Right ventricle myocardium inferior (tissue), 1 donor: ENCODE data around the gene TBC1D9B. TPM values are rescaled to one million over a fixed set of nuclear protein-coding genes. Genes with fewer than 3 reads are reported as not detected.

Experiments used
- ATAC-seq: fragments of 200-7000 bp; cut with Tn5 transposase; one replicate; pipeline ENCODE4 v1.9.1; 2020; ENCODE audit warnings: mild to moderate bottlenecking, moderate library complexity
- DNase-seq: peaks from one replicate; pipeline ENCODE4 v3.0.0; 2021; ENCODE audit errors: missing footprints
- intact Hi-C: fragments of 100-400 bp; cut with DNase I; formaldehyde crosslinking; loops from one replicate; pipeline ENCODE4 v1.11.0; 2022
- long read RNA-seq: library from polyadenylated mRNA; unstranded; transcript quantifications from one replicate; pipeline ENCODE4 v2.0.0, GENCODE V29; 2021
- total RNA-seq: library from RNA; stranded (reverse); fragmentation: NEBNext Ultra II Directional; extraction: Animal tissue kit (Norgen Biotek cat#: 25700); gene quantifications from one replicate; pipeline ENCODE4 v1.2.1, GENCODE V29; 2021
- donor health status: DM: no; HTN: yes; CAD: no; lungs with severe emphysema.

The TBC1D9B gene
- 37.1 TPM for total RNA-seq
- long read RNA-seq, full-length matches to known transcripts, result 43 of 77 reads
- long read RNA-seq, partial matches to known transcripts, result 25 of 77 reads
- long read RNA-seq, other reads (novel, unspliced or antisense), result 9 of 77 reads

- intact Hi-C loops, result loop anchor here (1.0 to 5.0 kb wide), 4 partner anchors 49 to 165 kb away; partner anchors contain the start of genes MGAT4B, MRNIP and RNF130
- peak; percentile 90 for DNase-seq
- ATAC-seq, result peak; percentile 90
Measured at GRCh38 chr5:179907556-179908324, at the start of gene TBC1D9B. Gene TBC1D9B, minus strand, starts transcription at chr5:179907897. Its CDS starts 76 bp downstream, at chr5:179907821.

- DNase-seq, result no peak
- no peak for ATAC-seq
- intact Hi-C loops, result no loop called here
Measured at GRCh38 chr5:179955630-179956029, 47.9 kb upstream of the TBC1D9B start.

- no peak for DNase-seq
- intact Hi-C loops, result no loop called here
- ATAC-seq, result no peak
Measured at GRCh38 chr5:179955062-179955461, 47.4 kb upstream of the TBC1D9B start.

- DNase-seq (no peak), ATAC-seq (no peak)
- intact Hi-C loops, result no loop called here
Measured at GRCh38 chr5:179954434-179954833, 46.7 kb upstream of the TBC1D9B start.

- ATAC-seq, result no peak
- intact Hi-C loops, result no loop called here
- no peak for DNase-seq
Measured at GRCh38 chr5:179953987-179954386, 46.3 kb upstream of the TBC1D9B start.

- no peak for ATAC-seq
- intact Hi-C loops, result no loop called here
- DNase-seq, result no peak
Measured at GRCh38 chr5:179936976-179937681, 29.4 kb upstream of the TBC1D9B start.

GRCh38 chr5:179930788-179931473, 23.2 kb upstream of the TBC1D9B start:
- ATAC-seq, result no peak
- intact Hi-C loops, result no loop called here
- no peak for DNase-seq

- intact Hi-C loops, result no loop called here
- DNase-seq (no peak), ATAC-seq (no peak)
Measured at GRCh38 chr5:179927824-179928223, 20.1 kb upstream of the TBC1D9B start.

- intact Hi-C loops, result no loop called here
- ATAC-seq (no peak), DNase-seq (no peak)
Measured at GRCh38 chr5:179926657-179927056, 19.0 kb upstream of the TBC1D9B start.

- ATAC-seq, result no peak
- intact Hi-C loops, result no loop called here
- no peak for DNase-seq
Measured at GRCh38 chr5:179923436-179923835, 15.7 kb upstream of the TBC1D9B start.

GRCh38 chr5:179920175-179920574, 12.5 kb upstream of the TBC1D9B start:
- DNase-seq (no peak), ATAC-seq (no peak)
- intact Hi-C loops, result no loop called here

GRCh38 chr5:179919487-179920060, 11.9 kb upstream of the TBC1D9B start:
- no peak for DNase-seq
- intact Hi-C loops, result no loop called here
- no peak for ATAC-seq

GRCh38 chr5:179918742-179919486, 11.2 kb upstream of the TBC1D9B start:
- no peak for DNase-seq
- ATAC-seq, result no peak
- intact Hi-C loops, result no loop called here

- no peak for ATAC-seq
- intact Hi-C loops, result no loop called here
- no peak for DNase-seq
Measured at GRCh38 chr5:179916523-179916922, 8.8 kb upstream of the TBC1D9B start.

- intact Hi-C loops, result no loop called here
- ATAC-seq (no peak), DNase-seq (no peak)
Measured at GRCh38 chr5:179915406-179915935, 7.8 kb upstream of the TBC1D9B start.

- intact Hi-C loops, result no loop called here
- DNase-seq, result no peak
- ATAC-seq, result peak; percentile 39
Measured at GRCh38 chr5:179914032-179914755, 6.5 kb upstream of the TBC1D9B start.

GRCh38 chr5:179913461-179913860, 5.8 kb upstream of the TBC1D9B start:
- DNase-seq (no peak), ATAC-seq (no peak)
- intact Hi-C loops, result no loop called here

- ATAC-seq, result no peak
- intact Hi-C loops, result no loop called here
- DNase-seq, result no peak
Measured at GRCh38 chr5:179912951-179913350, 5.3 kb upstream of the TBC1D9B start.
